K562 (cell line): ENCODE data around the gene EGFL7. TPM values are rescaled to one million over a fixed set of nuclear protein-coding genes. Genes with fewer than 3 reads are reported as not detected.

Experiments
- CBFA2T2 ChIP-seq: fragments of 450-650 bp; conservative IDR thresholded peaks from 2 replicates; pipeline ENCODE4 v1.6.1; 2017; ENCODE audit warnings: mild to moderate bottlenecking
- CEBPB ChIP-seq: fragments of 450-650 bp; IDR thresholded peaks from 2 replicates; pipeline ENCODE4 v1.6.1; 2016; ENCODE audit warnings: missing genetic modification characterization, missing compliant biosample characterization
- DPF2 ChIP-seq: fragments of 450-650 bp; IDR thresholded peaks from 2 replicates; pipeline ENCODE4 v1.6.1; 2016
- ELK3 ChIP-seq: fragments of 450-650 bp; formaldehyde crosslinking; IDR thresholded peaks from 2 replicates; pipeline ENCODE4 v1.4.0; 2020; ENCODE audit warnings: mild to moderate bottlenecking
- EP300 ChIP-seq: IDR thresholded peaks from 2 replicates; pipeline ENCODE4 v1.6.1; 2012; ENCODE audit warnings: low read length, improper control_type of control experiment
- ETS1 ChIP-seq: conservative IDR thresholded peaks from 2 replicates; pipeline ENCODE4 v1.6.1; 2011; ENCODE audit warnings: low read depth, mild to moderate bottlenecking, low read length; ENCODE audit not compliant: control insufficient read depth
- KAT7 ChIP-seq: sonication (generic); formaldehyde crosslinking; IDR thresholded peaks from 2 replicates; pipeline ENCODE4 v1.8.0; 2022; ENCODE audit warnings: missing genetic modification reagents, mild to moderate bottlenecking, borderline replicate concordance
- MCM3 ChIP-seq: fragments of 450-650 bp; IDR thresholded peaks from 2 replicates; pipeline ENCODE4 v1.6.1; 2016
- MCM7 ChIP-seq, 2 experiments: fragments of 450-650 bp; IDR thresholded peaks; 2 replicates each; pipeline ENCODE4 v1.6.1; 2016 to 2018
- MECOM ChIP-seq: fragments of 250-450 bp; sonication (Bioruptor Pico); IDR thresholded peaks from 2 replicates; pipeline ENCODE4 v1.8.0; 2022; ENCODE audit warnings: inconsistent platforms
- MNT ChIP-seq, 2 experiments: fragments of 450-650 bp; conservative IDR thresholded peaks; 2 replicates each; pipeline ENCODE4 v1.6.1; 2017; ENCODE audit warnings: mild to moderate bottlenecking in 2 of 2, moderate library complexity in 2 of 2
- MTA1 ChIP-seq: fragments of 450-650 bp; IDR thresholded peaks from 2 replicates; pipeline ENCODE4 v1.6.1; 2017; ENCODE audit warnings: borderline replicate concordance
- NCOA2 ChIP-seq, 2 experiments: fragments of 450-650 bp; IDR thresholded peaks; 2 replicates each; pipeline ENCODE4 v1.6.1; 2018; ENCODE audit warnings: mild to moderate bottlenecking in 2 of 2, moderate library complexity in 1 of 2; ENCODE audit not compliant: partially characterized antibody in 2 of 2
- NEUROD1 ChIP-seq: fragments of 150-350 bp; IDR thresholded peaks from 2 replicates; pipeline ENCODE4 v1.6.1; 2014; ENCODE audit warnings: borderline replicate concordance, low read length, low read depth; ENCODE audit not compliant: partially characterized antibody
- RBM14 ChIP-seq: fragments of 200-400 bp; formaldehyde crosslinking; IDR thresholded peaks from 2 replicates; pipeline ENCODE4 v1.6.1; 2018; ENCODE audit warnings: low read depth, mild to moderate bottlenecking, low read length, moderate library complexity, borderline replicate concordance; ENCODE audit not compliant: insufficient read depth
- SMARCB1 ChIP-seq: IDR thresholded peaks from 2 replicates; pipeline ENCODE4 v1.6.1; 2011; ENCODE audit warnings: improper control_type of control experiment, low read depth; ENCODE audit not compliant: insufficient read length
- SMC3 ChIP-seq: conservative IDR thresholded peaks from 2 replicates; pipeline ENCODE4 v1.6.1; 2011; ENCODE audit warnings: low read depth, low read length, improper control_type of control experiment; ENCODE audit not compliant: insufficient read depth
- SP2 ChIP-seq: IDR thresholded peaks from 2 replicates; pipeline ENCODE4 v1.6.1; 2011; ENCODE audit warnings: mild to moderate bottlenecking, low read depth, low read length, moderate library complexity; ENCODE audit not compliant: poor library complexity, severe bottlenecking; ENCODE audit errors: extremely low read depth
- STAG1 ChIP-seq: sonication (generic); formaldehyde crosslinking; IDR thresholded peaks from 2 replicates; pipeline ENCODE4 v1.5.0; 2020; ENCODE audit warnings: missing genetic modification reagents, borderline replicate concordance
- THRAP3 ChIP-seq: fragments of 450-650 bp; IDR thresholded peaks from 2 replicates; pipeline ENCODE4 v1.6.1; 2016; ENCODE audit warnings: mild to moderate bottlenecking, inconsistent platforms, borderline replicate concordance
- polyA plus RNA-seq, 8 experiments: library from polyadenylated mRNA; depleted of rRNA in 4 of 8; stranded (reverse) in 5 of 8; unstranded in 3 of 8; fragments of >200 nt; fragmentation: Nextera tagmentation in 2 of 8; fragmentation: Illumina TruSeq in 1 of 8; extraction: Ambion mirVana in 2 of 8; extraction: Trizol in 1 of 8; gene quantifications; 2 replicates each; pipeline versions ENCODE4 v1.2.1 to v1.2.3, GENCODE V29; 2011 to 2014; ENCODE audit warnings: inconsistent platforms in 1 of 8, missing spikeins in 1 of 8
- total RNA-seq, 7 experiments: library from RNA; depleted of rRNA in 6 of 7; stranded (reverse); fragments of >200 nt in 6 of 7; fragmentation: Illumina TruSeq in 2 of 7; extraction: Trizol in 2 of 7; gene quantifications; 2 replicates each; pipeline versions ENCODE4 v1.2.1 to v1.2.3, GENCODE V29; 2011 to 2021; ENCODE audit warnings: low replicate concordance in 1 of 7
- TF ChIP-seq, protein P1 (sequence below): fragments of 200-800 bp; sonication (Bioruptor generic); IDR thresholded peaks from 2 replicates; pipeline ENCODE4 v1.6.1; 2017; ENCODE audit warnings: missing genetic modification characterization, missing compliant biosample characterization
- TF ChIP-seq, protein P2 (sequence below): sonication (generic); formaldehyde crosslinking; IDR thresholded peaks from 2 replicates; pipeline ENCODE4 v1.8.0; 2022; ENCODE audit warnings: mild to moderate bottlenecking, missing genetic modification reagents

EGFL7 gene
- total and polyA plus RNA-seq, 9 of the 15 experiments (the other 6 are each of a cell fraction or from before 2014, with no cell fraction given): 1.5 to 286 (median 55.5) TPM

- TF ChIP-seq ETS1 (no peak), NEUROD1 (no peak), SMARCB1 (no peak), THRAP3 (no peak), EP300 (no peak), SP2 (no peak), STAG1 (CRISPR knock-in tag) (peak; percentile 99), CEBPB (no peak), RBM14 (no peak), CBFA2T2 (no peak), KAT7 (no peak), MTA1 (no peak), MECOM (CRISPR knock-in tag) (no peak), MCM7 (IDR thresholded peaks at IDR 0.05) (0 out of 4 replicates have a peak, but pooled peaks of 1 of the 2 experiments have one; percentile 39), ELK3 (CRISPR knock-in tag) (no peak), NCOA2 (IDR thresholded peaks at IDR 0.05; ENCODE audit: partially characterized antibody in 2 of 2) (no peak), DPF2 (peak; percentile 51; the same call in 1 of the 2 replicates), MCM3 (peak; percentile 82), SMC3 (peak; percentile 96), MNT (conservative IDR thresholded peaks at IDR 0.05) (0 out of 4 replicates have a peak, but pooled peaks of 1 of the 2 experiments have one; percentile 18)
- TF ChIP-seq, protein P1, sequence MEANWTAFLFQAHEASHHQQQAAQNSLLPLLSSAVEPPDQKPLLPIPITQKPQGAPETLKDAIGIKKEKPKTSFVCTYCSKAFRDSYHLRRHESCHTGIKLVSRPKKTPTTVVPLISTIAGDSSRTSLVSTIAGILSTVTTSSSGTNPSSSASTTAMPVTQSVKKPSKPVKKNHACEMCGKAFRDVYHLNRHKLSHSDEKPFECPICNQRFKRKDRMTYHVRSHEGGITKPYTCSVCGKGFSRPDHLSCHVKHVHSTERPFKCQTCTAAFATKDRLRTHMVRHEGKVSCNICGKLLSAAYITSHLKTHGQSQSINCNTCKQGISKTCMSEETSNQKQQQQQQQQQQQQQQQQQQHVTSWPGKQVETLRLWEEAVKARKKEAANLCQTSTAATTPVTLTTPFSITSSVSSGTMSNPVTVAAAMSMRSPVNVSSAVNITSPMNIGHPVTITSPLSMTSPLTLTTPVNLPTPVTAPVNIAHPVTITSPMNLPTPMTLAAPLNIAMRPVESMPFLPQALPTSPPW (CRISPR knock-in tag): no peak
- TF ChIP-seq, protein P2, sequence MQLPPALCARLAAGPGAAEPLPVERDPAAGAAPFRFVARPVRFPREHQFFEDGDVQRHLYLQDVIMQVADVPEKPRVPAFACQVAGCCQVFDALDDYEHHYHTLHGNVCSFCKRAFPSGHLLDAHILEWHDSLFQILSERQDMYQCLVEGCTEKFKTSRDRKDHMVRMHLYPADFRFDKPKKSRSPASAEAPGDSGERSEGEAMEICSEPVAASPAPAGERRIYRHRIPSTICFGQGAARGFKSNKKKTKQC (CRISPR knock-in tag): no peak
Observed at GRCh38 chr9:136631038-136632000, 31.4 kb upstream of the EGFL7 start (continued).
